Measurements from ENCODE around the gene LUZP4.
"Not testable (repeated sequence)": the region's sequence is repeated elsewhere in the genome, so short reads cannot be mapped to it uniquely, and the experiment has no call there.

Gene LUZP4

DNA sequence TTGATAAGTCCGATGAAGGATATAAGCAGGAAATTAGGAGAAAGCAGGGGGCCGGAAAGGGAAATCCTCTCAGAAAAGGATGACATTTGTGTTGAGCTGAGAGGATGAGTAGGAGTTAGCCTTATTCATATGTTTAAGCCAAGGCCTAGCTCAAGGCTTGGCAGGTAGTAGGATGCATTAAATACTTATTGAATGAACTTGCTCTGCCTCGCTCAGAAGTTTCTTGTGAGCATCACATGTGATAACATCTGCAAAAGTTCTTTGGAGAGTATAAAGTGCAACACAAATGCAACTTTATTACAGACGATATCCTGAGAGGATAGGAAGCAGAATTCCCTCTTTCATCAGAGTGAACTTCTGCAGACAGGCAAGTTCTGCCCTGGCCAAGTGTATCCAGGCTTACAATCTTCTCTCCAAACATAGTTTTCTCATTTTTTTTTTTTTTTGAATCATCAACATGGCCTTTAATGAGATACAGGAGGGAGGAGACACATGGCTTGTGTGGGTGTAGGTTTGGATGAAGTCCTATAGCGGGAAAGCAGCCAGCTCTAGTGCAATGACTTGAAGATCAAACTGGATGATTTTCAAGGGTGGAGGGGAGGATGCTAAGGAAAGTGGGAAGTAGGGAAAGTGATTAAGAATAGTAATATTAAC lies 48.1 kb downstream of the LUZP4 start:
- no peak for DNase-seq

- no peak for DNase-seq
Observed at GRCh38 chrX:115339441-115340025, 50.0 kb downstream of the LUZP4 start.

DNA sequence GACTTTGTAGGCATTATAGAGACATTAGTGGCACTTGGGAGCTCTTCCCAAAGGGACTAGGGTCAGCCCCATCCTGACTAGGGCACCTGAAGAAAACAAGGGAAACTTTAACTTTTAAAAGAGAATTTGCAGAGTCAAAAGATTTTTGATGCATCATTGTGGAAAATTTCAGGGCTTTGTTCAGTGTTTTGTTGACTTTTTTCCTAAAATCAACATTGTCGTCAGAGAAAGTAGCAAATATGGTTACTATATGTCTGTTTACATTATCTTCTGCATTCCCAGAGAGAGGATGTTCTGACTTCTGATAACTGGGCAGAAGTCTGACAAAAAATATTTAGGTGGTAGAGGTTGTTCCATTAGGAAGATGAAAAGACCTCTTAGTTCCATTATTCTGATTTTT lies 51.9 kb downstream of the LUZP4 start:
- no peak for DNase-seq

GRCh38 chrX:115344885-115345614 lies 55.5 kb downstream of the LUZP4 start:
- DNase-seq: no peak

- DNase-seq: no peak
Observed at GRCh38 chrX:115345615-115346014, 56.1 kb downstream of the LUZP4 start.

DNA sequence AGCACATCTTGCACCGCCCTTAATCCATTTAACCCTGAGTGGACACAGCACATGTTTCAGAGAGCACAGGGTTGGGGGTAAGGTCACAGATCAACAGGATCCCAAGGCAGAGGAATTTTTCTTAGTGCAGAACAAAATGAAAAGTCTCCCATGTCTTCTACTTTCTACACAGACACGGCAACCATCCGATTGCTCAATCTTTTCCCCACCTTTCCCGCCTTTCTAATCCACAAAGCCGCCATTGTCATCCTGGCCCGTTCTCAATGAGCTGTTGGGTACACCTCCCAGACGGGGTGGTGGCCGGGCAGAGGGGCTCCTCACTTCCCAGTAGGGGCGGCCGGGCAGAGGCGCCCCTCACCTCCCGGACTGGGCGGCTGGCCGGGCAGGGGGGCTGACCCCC lies 57.2 kb downstream of the LUZP4 start:
- not testable (repeated sequence) for DNase-seq

DNA sequence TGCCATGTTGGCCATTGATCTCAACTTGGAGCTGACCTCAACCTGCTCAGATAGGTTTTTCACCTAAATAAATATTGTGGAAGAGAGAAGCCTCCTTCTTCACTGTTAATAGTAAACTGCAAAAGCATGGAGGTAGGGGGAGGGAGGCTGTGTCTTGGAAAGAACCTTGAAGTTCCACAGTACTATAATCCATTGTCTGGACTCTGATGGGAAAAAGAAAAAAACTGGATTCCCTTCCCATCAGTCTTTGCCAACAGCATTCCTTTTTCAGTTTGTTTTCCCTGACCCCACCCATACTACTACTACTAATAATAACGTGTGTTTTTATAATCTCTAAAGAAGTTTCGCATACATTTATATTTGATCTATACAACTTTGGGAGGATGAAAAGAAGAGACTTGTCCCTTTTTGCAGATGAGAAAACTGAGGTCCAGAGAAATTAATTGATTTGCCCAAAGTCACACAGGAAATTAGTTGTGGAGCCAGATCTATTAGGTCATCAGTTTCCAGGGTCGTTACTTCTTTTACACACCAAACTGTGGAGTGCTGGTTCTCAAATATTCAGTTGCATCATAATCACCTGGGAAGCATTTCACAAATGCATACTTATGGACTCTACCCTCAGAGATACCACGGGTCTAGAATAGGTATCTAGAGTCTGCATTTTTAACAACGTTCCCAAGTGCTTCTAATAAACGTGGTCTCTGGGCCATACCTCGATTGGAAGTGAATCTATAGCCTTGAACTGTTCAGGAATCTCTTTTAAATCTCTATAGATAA lies 59.1 kb downstream of the LUZP4 start:
- DNase-seq: no peak

GRCh38 chrX:115350711-115351381 lies 61.3 kb downstream of the LUZP4 start:
- DNase-seq: no peak

GRCh38 chrX:115356369-115356768 lies 66.9 kb downstream of the LUZP4 start:
- DNase-seq: no peak

Data from activated CD4-positive, alpha-beta T cell treated with anti-CD3 and anti-CD28 coated beads, Interleukin-2, amount 50 U/mL, for 16 hours (primary cell).